Vagina (tissue), 2 donors: ENCODE measurements around the gene JAK2.

ENCODE experiments used
- POLR2A ChIP-seq, 2 donors: fragments of 450-650 bp; IDR thresholded peaks; one replicate each; pipeline ENCODE4 v1.6.1; 2017; ENCODE audit warnings: antibody characterized with exemption in 2 of 2, mild to moderate bottlenecking in 2 of 2, moderate library complexity in 2 of 2
- POLR2AphosphoS5 ChIP-seq, 2 donors: sonication (generic); formaldehyde crosslinking; IDR thresholded peaks; one replicate each; pipeline ENCODE4 v1.9.0; 2017; ENCODE audit warnings: antibody characterized with exemption in 2 of 2, mild to moderate bottlenecking in 2 of 2, low read depth in 1 of 2; ENCODE audit not compliant: insufficient read depth in 1 of 2
- TF ChIP-seq, protein P1 (sequence below), 3 experiments: fragments of 450-650 bp in 2 of 3; fragments of 200-600 bp in 1 of 3; sonication (generic) in 1 of 3; IDR thresholded peaks; one replicate each; pipeline ENCODE4 v1.5.1; 2017 to 2019; ENCODE audit warnings: antibody characterized with exemption in 3 of 3, mild to moderate bottlenecking in 2 of 3, moderate library complexity in 2 of 3

DNA sequence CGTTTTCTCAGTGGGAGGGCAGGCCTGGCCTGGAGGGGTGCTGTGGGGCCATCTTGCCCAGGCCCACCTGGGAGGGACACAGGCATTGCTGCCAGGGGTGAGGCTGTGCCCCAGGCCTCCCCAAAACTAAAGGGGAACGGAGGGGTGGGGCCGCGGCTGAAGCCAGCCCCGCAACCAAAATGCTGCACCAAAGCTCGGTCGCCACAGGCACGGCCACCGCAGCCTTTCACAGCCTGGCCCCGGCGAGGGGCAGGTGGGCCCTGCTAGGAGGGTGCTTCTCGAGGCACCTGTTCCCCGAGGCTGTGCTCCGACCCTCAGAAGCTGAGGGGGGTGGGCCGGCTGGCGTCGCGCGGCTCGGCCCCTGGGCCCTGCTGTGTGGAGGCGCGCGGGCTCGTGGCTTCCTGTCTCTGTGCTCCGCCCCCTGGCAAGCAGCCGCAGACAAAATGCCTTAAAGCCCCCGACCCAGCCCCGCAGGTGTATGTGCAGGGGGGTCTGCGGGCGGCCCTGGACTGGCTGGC is 57.6 kb downstream of the JAK2 start:
- TF ChIP-seq POLR2AphosphoS5 (IDR thresholded peaks at IDR 0.05; ENCODE audit: insufficient read depth in 1 of 2, low read depth in 1 of 2) (no peak), POLR2A (IDR thresholded peaks at IDR 0.05) (no peak)
- TF ChIP-seq, protein P1, sequence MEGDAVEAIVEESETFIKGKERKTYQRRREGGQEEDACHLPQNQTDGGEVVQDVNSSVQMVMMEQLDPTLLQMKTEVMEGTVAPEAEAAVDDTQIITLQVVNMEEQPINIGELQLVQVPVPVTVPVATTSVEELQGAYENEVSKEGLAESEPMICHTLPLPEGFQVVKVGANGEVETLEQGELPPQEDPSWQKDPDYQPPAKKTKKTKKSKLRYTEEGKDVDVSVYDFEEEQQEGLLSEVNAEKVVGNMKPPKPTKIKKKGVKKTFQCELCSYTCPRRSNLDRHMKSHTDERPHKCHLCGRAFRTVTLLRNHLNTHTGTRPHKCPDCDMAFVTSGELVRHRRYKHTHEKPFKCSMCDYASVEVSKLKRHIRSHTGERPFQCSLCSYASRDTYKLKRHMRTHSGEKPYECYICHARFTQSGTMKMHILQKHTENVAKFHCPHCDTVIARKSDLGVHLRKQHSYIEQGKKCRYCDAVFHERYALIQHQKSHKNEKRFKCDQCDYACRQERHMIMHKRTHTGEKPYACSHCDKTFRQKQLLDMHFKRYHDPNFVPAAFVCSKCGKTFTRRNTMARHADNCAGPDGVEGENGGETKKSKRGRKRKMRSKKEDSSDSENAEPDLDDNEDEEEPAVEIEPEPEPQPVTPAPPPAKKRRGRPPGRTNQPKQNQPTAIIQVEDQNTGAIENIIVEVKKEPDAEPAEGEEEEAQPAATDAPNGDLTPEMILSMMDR (IDR thresholded peaks at IDR 0.05): no peak
